HG02678 (cell line): ENCODE measurements around the gene SLC34A3.
"Not testable (repeated sequence)": the region's sequence is repeated elsewhere in the genome, so short reads cannot be mapped to it uniquely, and the experiment has no call there.

ENCODE experiments used
- ATAC-seq: cut with Tn5 transposase; IDR thresholded peaks from one replicate; pipeline ENCODE4 v1.9.1; 2021; ENCODE audit warnings: mild to moderate bottlenecking, moderate library complexity; ENCODE audit not compliant: unreplicated experiment

Gene SLC34A3

DNA sequence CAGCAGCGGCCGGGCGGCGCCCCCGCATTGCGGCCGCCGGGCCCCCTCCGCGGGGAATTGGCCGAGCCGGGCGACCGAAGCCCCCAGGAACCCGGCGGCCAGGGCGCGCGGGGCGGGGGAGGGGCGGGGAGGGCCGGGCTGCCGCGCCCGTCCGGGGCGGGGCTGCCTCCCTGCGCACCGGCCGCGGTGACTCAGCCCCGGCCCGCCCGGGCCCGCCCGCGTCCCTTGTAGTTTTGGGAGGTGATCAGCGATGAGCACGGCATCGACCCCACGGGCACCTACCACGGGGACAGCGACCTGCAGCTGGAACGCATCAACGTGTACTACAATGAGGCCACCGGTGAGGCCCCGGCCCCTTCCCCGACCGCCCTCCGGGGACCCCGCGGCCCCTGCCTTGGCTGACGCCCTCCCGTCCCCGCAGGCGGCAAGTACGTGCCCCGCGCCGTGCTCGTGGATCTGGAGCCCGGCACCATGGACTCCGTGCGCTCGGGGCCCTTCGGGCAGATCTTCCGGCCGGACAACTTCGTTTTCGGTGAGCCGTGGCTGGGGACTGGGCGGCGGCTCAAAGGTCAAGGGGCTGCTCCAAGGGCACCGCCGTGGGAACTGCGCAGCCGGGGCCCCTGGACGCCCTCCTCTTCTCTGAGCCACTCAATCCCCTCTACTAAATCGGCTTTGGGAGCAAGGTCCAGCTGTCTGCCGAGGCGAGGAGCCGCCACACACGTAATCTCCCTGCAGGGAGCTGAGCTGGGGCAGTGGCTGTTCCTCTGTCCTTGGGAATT lies 11.0 kb downstream of the SLC34A3 start:
- ATAC-seq: peak; percentile 0

DNA sequence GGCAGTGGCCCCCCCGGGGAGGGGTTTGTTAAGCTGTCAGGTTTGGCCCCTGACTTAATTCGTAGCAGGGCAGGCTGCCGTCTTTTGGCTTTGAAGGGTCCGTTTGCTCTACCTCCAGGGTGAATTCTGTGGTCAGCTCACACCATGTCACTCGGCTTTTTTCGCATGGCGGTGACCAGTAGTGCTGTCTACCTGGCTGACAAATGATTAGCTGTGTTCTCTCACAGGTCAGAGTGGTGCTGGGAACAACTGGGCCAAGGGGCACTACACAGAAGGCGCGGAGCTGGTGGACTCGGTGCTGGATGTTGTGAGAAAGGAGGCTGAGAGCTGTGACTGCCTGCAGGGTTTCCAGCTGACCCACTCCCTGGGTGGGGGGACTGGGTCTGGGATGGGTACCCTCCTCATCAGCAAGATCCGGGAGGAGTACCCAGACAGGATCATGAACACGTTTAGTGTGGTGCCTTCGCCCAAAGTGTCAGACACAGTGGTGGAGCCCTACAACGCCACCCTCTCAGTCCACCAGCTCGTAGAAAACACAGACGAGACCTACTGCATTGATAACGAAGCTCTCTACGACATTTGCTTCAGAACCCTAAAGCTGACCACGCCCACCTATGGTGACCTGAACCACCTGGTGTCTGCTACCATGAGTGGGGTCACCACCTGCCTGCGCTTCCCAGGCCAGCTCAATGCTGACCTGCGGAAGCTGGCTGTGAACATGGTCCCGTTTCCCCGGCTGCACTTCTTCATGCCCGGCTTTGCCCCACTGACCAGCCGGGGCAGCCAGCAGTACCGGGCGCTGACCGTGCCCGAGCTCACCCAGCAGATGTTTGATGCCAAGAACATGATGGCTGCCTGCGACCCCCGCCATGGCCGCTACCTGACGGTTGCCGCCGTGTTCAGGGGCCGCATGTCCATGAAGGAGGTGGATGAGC lies 11.8 kb downstream of the SLC34A3 start:
- ATAC-seq: no peak

DNA sequence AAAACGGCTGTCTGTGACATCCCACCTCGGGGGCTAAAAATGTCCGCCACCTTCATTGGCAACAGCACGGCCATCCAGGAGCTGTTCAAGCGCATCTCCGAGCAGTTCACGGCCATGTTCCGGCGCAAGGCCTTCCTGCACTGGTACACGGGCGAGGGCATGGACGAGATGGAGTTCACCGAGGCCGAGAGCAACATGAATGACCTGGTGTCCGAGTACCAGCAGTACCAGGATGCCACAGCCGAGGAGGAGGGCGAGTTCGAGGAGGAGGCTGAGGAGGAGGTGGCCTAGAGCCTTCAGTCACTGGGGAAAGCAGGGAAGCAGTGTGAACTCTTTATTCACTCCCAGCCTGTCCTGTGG lies 12.5 kb downstream of the SLC34A3 start:
- not testable (repeated sequence) for ATAC-seq

DNA sequence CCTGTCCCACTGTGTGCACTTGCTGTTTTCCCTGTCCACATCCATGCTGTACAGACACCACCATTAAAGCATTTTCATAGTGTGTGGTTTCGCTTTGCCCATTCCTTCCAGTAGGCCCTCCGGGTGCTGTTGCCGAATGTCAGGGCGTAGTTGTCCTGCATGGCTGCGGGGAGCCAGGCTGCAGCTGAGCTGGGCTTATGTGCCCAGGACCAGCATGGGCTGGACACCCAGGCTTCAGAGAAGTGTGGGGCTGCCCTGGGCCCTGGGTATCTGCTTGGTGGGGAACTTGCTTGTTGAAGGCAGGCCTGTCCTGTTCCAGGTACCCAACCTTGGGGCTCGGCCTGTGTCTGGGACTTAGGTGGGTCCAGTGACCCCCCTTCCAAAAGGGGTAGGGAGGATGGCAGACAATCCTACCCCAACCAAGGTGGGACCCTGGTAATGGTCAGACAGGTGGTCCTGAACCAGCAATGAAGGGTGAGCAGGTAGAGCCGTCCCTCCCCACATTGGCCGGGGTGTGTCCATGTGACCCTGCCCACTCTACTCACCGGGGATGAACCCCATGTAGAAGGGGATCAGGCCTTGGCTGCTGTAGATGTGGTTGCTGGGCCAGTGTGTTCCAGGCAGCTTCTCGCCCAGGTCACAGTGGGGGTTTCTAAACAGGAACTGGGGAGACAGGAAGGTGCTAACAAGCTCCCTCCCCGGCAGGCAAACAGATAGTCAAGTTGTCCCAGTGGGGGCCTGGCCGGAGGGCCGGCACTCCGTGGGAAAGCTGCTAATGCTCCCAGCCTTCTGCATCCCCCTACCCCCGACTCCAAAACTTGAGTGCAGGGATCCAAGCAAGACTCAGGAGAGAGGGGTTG lies 13.2 kb downstream of the SLC34A3 start:
- ATAC-seq: no peak

DNA sequence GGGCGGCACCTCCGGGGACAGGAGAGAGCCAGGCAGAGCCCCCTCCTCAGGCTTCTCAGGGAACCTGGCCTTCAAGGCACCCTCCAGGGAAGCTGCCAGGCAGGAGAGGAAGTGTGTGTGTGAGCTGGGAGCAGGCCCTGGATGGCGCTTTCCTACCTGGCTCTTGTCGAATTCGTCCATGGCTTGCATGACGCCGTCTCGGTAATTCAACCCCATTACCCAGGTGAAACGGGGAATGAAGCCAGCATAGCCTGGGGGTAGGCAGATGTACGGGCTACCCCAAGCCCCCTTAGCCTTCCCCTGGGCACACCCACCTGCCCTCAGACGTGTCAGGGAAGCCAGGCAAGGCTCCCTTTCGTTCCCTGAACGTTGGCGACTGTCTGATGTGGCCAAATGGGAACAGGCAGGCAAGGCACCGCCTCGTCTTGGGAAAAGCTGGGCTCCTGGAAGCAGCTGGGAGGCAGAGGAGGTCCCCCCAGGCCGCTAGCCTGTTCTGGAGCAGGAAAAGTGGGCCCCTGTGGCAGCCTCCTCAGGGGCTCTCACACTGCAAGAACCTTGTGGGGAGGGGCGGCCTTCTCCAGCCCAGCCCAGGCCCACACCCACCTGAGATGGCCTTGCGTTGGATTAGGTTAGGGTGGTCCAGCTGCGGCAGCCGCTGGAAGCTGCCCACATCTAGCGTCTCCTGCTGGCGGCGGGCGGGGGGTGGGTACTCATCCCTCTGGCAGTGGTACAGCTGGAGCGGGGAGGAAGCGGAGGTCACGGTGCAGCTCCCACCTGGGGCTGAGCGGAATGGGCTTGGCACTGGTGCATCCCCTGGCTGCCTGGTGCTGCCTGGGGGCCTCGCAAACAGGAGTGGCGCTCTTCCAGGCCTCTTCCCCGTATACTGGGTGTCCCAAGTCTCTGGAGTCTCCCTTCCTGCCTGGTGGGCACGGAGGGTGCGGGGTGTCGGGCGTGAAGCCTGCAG lies 14.1 kb downstream of the SLC34A3 start:
- no peak for ATAC-seq

DNA sequence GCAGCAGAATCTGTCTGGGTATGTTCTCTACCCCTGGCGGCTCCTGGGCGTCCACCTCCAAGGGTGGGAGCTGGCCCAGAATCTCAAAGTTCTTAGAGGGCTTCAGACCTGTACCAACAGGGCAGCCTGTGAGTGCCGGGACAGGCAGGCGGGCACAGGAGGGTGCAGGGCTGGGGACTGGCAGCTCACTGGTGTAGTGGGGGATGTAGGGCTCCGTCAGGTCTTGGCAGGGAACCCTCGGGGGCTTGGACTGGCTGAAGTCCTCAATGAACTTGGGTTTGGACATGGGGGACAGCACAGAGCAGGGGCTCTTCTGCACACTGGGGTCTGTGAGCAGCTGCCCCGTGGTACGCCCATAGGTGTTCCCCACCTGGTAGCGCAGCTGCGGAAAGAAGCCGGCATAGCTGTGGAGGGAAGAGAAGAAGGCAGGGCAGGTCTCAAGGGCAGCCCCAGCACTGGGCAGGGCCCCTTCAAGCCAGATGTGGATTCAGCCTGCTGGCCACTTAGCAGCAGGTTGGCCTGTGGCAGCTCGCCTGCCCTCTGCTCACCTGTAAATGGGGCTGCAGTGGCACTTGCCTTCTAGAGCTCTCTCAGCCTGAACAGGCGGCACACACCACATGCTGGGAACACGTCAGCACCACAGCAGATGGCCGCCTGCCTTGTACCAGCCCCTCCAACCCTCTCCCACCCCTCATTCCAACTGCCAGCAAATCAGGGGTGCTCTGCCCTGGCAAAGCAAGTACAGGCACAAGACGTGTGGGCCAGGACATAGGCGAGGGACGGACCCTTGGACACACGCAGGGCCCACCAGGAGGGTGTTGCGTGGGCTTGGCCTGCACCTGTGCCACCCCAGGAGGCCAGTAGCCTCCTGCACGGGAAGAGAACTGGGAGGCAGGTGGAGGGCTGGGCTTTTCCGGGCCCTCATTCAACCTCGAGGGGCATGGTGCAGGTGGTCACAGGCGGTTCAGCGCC lies 15.0 kb downstream of the SLC34A3 start:
- ATAC-seq: no peak

DNA sequence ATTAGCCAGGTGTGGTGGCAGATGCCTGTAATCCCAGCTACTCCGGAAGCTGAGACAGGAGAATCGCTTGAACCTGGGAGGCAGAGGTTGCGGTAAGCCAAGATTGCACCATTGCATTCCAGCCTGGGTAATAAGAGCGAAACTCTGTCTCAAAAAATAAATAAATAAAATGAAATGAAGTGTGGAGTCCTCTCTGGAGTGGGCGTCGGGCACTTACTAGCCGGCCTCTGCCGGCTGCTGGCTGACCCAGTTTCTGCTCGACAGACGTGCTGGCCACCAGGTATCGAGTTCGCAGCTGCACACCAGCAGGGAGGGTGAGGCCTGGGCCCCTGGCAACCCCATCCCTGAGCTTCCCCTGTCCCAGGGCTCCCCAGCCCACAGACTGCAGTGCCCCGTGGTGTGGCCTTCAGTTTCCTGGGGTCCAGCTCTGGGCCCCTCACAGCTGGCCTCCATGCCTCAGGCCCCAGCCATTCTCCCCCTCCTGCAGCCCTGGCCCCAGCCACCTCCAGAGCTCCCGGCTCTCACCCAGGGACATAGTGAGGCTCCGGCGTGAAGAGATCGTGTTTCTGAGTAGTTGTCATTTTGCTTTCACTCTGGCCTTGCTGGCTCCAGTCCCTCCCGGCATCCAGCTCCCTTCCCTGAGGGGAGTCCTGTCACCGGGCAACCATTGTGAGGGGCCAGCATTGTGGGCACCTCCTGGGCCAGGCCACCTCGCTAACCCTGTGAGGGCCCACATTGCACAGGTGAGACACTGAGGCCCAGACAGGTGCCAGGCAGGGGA lies 16.6 kb downstream of the SLC34A3 start:
- ATAC-seq: no peak

DNA sequence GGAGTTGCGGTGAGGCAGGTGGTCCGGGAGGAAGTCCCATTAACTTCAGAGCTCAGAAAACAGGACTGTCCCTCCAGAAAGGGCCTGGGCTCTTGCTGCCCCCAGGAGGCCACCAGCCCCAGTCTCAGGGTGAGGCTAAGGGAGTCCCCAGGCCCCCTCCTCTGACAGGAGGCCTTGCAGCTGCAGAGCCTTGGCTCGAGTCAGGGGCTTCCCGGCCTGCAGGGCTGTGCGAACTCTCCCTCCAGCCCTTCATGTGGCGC lies 17.1 kb downstream of the SLC34A3 start:
- ATAC-seq: no peak

DNA sequence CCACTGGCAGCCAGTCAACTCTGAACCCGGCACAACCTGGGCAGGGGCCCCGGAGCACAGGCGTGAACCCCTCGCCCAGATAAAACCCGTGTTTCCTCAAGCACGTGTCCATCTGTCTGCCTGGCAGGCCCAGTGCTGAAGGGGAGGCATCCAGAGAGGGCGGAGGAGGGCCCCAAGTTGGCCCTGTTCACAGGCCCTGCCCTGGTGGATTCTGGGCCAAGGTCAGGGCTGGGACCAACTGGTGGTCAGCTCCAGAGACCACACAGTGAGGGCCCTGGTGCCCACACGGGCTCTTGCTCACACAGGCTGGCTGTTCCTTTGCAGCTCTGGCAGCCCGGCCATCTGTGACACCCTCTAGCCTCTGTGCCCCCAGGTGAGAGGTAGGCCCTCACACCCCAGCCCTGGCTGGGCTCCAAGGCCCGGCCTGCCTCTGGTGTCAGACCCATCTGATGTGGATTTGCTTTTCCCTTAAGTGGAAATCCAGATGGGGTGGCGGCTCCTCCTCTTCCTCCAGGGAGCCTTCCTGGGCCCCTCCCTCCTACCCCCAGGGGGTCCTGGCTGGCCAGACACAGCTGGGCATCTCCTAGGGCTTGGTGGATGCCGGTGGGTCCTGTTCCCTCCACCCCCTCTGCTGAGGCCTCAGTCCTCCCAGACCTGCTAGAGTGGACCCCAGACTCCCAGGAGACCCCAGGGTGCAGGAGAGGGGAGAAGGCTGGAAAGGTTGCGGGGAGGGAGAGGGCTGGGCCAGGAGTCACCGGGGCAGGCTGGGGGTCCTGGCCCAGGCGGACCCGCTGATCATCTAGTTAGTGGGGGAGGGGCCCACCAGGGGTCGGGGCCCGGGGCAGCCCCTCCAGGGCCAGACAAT lies 19.9 kb downstream of the SLC34A3 start:
- no peak for ATAC-seq

DNA sequence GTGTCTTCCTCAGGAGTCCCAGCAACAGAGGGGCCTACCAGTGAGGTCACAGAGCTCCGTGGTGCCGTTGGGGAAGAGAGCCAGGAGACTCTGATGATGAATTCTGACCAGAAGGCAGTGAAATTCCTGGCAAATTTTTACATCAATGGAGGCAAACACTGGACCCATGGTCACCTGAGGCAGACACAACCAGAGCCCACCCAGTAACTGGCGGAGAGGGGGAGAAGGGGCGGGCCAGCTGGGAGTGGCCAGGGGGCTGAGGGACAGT lies 20.4 kb downstream of the SLC34A3 start, which contains the start of gene STPG3:
STPG3 (plus strand) TSS at position 93 of the 268 bp plus-strand sequence; CDS start at position 94, 1 bp downstream.
- ATAC-seq: no peak

DNA sequence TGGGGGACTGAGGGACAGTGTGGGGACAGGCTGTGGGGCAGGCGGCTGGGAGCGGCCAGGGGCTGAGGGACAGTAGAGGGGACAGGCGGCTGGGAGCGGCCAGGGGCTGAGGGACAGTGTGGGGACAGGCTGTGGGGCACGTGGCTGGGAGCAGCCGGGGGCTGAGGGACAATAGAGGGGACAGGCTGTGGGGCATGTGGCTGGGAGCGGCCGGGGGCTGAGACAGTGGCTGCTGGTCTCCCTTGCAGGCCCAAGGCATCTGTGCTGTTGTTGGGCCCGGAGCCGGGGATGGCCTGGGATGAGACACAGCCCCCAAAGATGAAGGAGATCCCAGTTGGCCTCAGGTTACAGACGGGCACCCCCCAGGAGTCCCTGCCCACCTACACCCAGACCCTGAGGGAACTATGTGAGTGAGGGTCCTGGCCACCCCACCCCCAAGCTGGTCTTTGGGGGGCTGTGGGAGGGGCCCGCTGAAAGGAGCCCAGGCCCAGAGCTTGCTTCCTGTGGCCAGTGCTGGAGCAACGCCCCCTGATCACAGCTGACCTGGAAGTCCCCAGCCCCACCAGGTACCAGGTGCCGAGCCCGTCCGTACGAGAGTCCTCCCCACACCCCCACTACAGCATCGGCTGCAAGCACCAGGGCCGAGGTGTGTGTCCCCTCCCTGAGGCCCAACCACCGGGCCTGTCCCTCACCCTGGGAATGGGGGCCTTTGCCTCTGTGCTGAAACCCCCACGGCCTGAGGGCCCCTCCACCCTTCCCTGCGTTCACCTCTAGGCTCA lies 21.0 kb downstream of the SLC34A3 start:
- ATAC-seq: no peak

DNA sequence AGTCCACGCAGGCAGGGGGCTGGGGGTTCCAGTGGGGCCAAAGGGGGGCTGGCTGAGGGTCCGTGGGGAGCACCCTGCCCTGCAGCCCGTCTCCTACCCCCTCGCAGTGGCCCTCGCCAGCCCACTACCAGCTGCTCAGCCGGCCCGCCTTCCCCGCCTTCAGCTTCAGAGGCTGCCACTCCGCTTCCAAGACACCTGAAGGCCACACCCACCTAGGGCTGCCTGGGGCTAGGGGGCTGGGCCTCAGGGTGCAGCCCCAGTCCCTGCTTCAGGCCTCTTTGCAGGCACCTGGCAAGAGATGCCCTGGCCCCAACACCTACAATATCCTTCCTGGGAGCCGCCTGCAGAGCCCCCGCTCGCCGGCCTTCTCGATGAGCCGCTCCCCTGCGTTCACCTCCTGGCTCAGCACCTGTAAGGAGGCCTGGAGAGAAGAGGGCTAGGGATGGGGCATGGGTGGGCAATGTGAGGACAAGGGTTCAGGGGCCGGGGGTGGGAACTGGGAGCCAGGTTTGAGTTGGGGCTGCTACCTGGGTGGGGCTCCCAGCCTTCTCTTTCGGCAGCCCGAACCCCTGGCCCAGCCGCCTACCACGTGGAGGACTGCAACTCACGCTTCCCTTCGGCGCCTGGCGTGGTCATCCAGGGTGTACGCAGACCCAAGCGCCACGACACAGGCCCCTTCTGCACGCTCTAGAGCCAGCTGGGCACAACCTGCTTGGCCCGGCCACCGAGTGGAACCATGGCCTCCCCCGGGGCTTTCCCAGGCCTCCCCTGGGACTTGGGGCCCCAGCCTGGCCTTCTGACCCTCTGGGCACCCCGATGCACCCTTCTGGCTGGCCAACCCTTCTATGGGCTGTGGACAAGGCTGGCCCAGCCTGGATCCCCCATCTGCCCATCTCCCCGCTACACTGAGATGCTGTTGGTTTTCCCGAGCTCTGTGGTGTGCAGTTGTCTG lies 22.1 kb downstream of the SLC34A3 start:
- no peak for ATAC-seq

DNA sequence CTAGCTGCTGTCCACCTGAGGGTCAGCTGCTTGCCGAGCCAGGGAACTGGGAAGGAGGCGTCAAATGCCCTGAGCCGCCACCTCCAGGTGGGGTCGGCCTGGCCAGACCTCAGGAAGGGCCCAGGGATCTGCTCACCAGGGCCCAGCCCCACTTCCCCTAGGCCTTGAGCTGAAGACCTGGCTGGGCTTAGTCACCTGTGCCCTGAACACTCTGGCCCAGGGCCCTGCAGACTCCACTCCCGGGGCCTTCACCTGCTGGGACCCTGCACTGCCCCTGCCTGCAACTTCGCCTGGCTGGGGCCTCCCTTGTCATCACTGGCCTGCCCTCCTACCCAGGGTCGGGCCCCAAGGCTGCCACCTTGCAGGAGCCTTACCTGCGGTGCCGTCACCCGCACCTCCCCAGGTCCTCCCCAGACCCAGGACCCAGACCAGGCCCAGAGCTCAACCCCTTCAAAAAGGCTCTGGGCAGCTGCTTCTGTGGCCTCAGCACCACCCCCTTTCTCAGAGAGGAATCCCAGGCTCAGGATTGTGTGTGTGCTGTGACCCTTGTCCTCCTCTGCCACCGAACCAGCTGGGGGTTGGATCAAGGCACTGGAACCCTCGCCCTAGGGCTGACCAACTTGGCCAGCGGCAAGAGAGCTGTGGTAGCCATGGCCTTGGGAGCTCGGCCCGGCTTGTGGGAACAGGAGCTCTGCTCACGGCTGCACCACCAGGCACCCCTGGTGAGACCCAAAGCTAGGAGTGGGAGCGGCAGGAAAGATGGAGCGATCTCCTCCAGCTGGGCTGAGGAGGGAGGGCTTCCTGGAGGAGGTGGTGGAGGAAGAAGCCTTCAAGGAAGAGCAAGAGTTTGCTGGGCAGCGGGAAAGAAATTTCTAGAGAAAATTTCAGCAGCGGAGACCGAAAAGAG lies 23.3 kb downstream of the SLC34A3 start:
- no peak for ATAC-seq

DNA sequence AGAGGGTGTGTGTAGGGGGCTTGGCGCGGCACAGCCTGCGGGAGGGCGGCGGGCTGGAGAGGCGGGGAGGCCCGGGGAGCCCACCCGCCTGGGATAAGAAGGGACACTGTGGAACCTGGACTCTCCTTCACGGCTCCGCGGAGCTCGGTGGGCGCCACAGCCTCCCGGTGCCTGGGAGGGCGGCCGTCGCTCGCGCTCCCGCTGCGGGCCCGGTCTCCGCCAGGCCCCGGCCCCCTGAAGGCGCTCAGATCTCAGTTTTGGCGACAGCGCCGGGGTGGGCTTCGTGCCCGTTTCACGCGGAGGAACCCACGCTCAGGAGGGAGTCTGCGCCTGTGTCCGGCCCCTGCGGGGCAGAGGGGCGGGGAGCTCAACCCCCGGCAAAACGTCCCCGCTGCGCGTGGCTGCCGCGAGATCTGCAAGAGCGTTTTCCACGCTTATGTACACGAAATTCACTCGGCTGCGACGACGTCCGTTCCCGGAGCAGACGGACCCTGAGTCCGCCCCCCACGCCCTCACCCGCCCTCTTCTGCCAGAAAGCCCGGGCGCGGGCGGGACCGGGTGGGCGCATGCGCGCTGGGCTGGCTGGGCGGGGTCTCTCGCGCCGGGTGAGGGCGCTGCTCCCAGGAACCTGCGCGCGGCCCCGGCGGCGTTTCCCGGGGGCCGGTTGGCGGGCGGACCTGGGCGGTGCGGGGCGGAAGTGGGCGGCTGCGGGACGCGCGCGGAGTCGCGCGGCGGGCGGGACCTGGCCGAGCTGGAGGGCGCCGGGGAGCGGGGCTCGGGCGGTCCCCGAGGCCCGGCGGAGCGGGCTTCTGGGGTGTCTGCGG lies 24.1 kb downstream of the SLC34A3 start, which contains the start of gene NELFB:
NELFB (plus strand) TSS at position 704 of the 824 bp plus-strand sequence.
- peak; percentile 84 for ATAC-seq
